HUES48 (cell line): ENCODE measurements around the gene UTP11.

Experiments used
- H3K27ac ChIP-seq: one replicate; pipeline ENCODE4 v1.7.0; 2013; ENCODE audit warnings: low read depth, low read length, inconsistent platforms
- H3K27me3 ChIP-seq: 2 replicates; pipeline ENCODE4 v1.6.1; 2013; ENCODE audit warnings: mild to moderate bottlenecking, low read length; ENCODE audit not compliant: control insufficient read depth, insufficient read depth
- H3K36me3 ChIP-seq: 2 replicates; pipeline ENCODE4 v1.6.1; 2013; ENCODE audit warnings: low read length; ENCODE audit not compliant: control insufficient read depth, insufficient read depth
- H3K4me1 ChIP-seq: 2 replicates; pipeline ENCODE4 v1.6.1; 2013; ENCODE audit warnings: mild to moderate bottlenecking, low read length; ENCODE audit not compliant: control insufficient read depth, insufficient read depth
- H3K4me3 ChIP-seq: 2 replicates; pipeline ENCODE4 v1.5.1; 2013; ENCODE audit warnings: mild to moderate bottlenecking, low read depth, low read length
- H3K9ac ChIP-seq: 2 replicates; pipeline ENCODE4 v1.6.1; 2013; ENCODE audit warnings: mild to moderate bottlenecking, low read depth, low read length, moderate library complexity
- H3K9me3 ChIP-seq: 2 replicates; pipeline ENCODE4 v1.6.1; 2013; ENCODE audit warnings: low read length; ENCODE audit not compliant: control insufficient read depth, insufficient read depth

Gene UTP11

GRCh38 chr1:38063616-38064015, 51.1 kb downstream of the UTP11 start:
- Histone ChIP-seq H3K9me3 (no peaks in the 10 kb centered on the region), H3K4me3 (0 out of 2 replicates have a peak overlapping the region, but pooled peaks have one; percentile 28), H3K36me3 (no peaks in the 10 kb centered on the region), H3K4me1 (peaks cover 13% of the 10 kb centered on the region), H3K27me3 (no peaks in the 10 kb centered on the region; the same call in 1 of the 2 replicates), H3K27ac (peak overlapping the region; percentile 86), H3K9ac (no peak overlapping the region)

GRCh38 chr1:38064197-38064903, 51.8 kb downstream of the UTP11 start:
- Histone ChIP-seq H3K27ac (peak overlapping the region; percentile 86), H3K9ac (no peak overlapping the region), H3K9me3 (no peaks in the 10 kb centered on the region), H3K4me1 (peaks cover 13% of the 10 kb centered on the region), H3K36me3 (no peaks in the 10 kb centered on the region), H3K4me3 (0 out of 2 replicates have a peak overlapping the region, but pooled peaks have one; percentile 28), H3K27me3 (no peaks in the 10 kb centered on the region; the same call in 1 of the 2 replicates)

- H3K9me3 ChIP-seq = no peaks in the 10 kb centered on the region
Observed at GRCh38 chr1:38068220-38068979, 55.9 kb downstream of the UTP11 start.

GRCh38 chr1:38068980-38069340, 56.4 kb downstream of the UTP11 start:
- no peak overlapping the region for H3K9ac ChIP-seq
- H3K36me3 ChIP-seq = no peaks in the 10 kb centered on the region
- H3K27ac ChIP-seq = no peak overlapping the region
- no peaks in the 10 kb centered on the region; the same call in 1 of the 2 replicates for H3K27me3 ChIP-seq
- H3K9me3 ChIP-seq = no peaks in the 10 kb centered on the region
- H3K4me3 ChIP-seq = no peak overlapping the region
- peaks cover 18% of the 10 kb centered on the region for H3K4me1 ChIP-seq

More at GRCh38 chr1:38068220-38068979, 55.9 kb downstream of the UTP11 start:
- Histone ChIP-seq H3K36me3 (no peaks in the 10 kb centered on the region), H3K27me3 (no peaks in the 10 kb centered on the region; the same call in 1 of the 2 replicates), H3K9ac (no peak overlapping the region), H3K27ac (no peak overlapping the region), H3K4me3 (no peak overlapping the region), H3K4me1 (peaks cover 15% of the 10 kb centered on the region)

- no peaks in the 10 kb centered on the region for H3K9me3 ChIP-seq
- H3K27me3 ChIP-seq = no peaks in the 10 kb centered on the region
Observed at GRCh38 chr1:38071312-38072256, 59.0 kb downstream of the UTP11 start.

GRCh38 chr1:38072858-38073257, 60.3 kb downstream of the UTP11 start:
- no peak overlapping the region for H3K4me3 ChIP-seq
- no peak overlapping the region for H3K27ac ChIP-seq
- no peak overlapping the region for H3K9ac ChIP-seq
- no peaks in the 10 kb centered on the region for H3K9me3 ChIP-seq
- no peaks in the 10 kb centered on the region for H3K36me3 ChIP-seq
- peaks cover 19% of the 10 kb centered on the region for H3K4me1 ChIP-seq
- no peaks in the 10 kb centered on the region for H3K27me3 ChIP-seq

More at GRCh38 chr1:38071312-38072256, 59.0 kb downstream of the UTP11 start:
- H3K9ac ChIP-seq = no peak overlapping the region
- H3K4me1 ChIP-seq = peaks cover 19% of the 10 kb centered on the region
- no peak overlapping the region for H3K27ac ChIP-seq
- H3K36me3 ChIP-seq = no peaks in the 10 kb centered on the region
- H3K4me3 ChIP-seq = no peak overlapping the region

- H3K9me3 ChIP-seq = no peaks in the 10 kb centered on the region
- peaks cover 19% of the 10 kb centered on the region for H3K4me1 ChIP-seq
- H3K36me3 ChIP-seq = no peaks in the 10 kb centered on the region
Observed at GRCh38 chr1:38073534-38074301, 61.2 kb downstream of the UTP11 start.

GRCh38 chr1:38074302-38074677, 61.8 kb downstream of the UTP11 start:
- H3K36me3 ChIP-seq = no peaks in the 10 kb centered on the region
- H3K4me3 ChIP-seq = no peak overlapping the region
- no peaks in the 10 kb centered on the region for H3K27me3 ChIP-seq
- H3K9ac ChIP-seq = no peak overlapping the region
- no peak overlapping the region for H3K27ac ChIP-seq
- H3K9me3 ChIP-seq = no peaks in the 10 kb centered on the region
- peaks cover 19% of the 10 kb centered on the region for H3K4me1 ChIP-seq

More at GRCh38 chr1:38073534-38074301, 61.2 kb downstream of the UTP11 start:
- no peak overlapping the region for H3K4me3 ChIP-seq
- no peak overlapping the region for H3K9ac ChIP-seq
- H3K27ac ChIP-seq = peak overlapping the region; percentile 21
- no peaks in the 10 kb centered on the region for H3K27me3 ChIP-seq
